SJSA1 (cell line): ENCODE data around the gene MLF2. TPM values are rescaled to one million over a fixed set of nuclear protein-coding genes. Genes with fewer than 3 reads are reported as not detected.

Experiments used
- DNase-seq, 2 experiments: peaks; one replicate each; pipeline ENCODE4 v3.0.0-alpha.2; 2015 to 2020; ENCODE audit warnings: low spot score in 2 of 2, low read depth in 1 of 2
- H3K27ac ChIP-seq: fragments of 250-450 bp; sonication (Bioruptor Pico); 2 replicates; pipeline ENCODE4 v1.5.1; 2020; ENCODE audit warnings: mild to moderate bottlenecking, moderate library complexity
- H3K27me3 ChIP-seq: fragments of 250-450 bp; sonication (Bioruptor Pico); replicated peaks from 2 replicates; pipeline ENCODE4 v1.5.1; 2020; ENCODE audit warnings: mild to moderate bottlenecking, moderate library complexity
- H3K36me3 ChIP-seq: fragments of 250-450 bp; sonication (Bioruptor Pico); 2 replicates; pipeline ENCODE4 v1.5.1; 2020; ENCODE audit warnings: mild to moderate bottlenecking
- H3K4me1 ChIP-seq: fragments of 250-450 bp; sonication (Bioruptor Pico); replicated peaks from 2 replicates; pipeline ENCODE4 v1.6.1; 2021; ENCODE audit warnings: mild to moderate bottlenecking
- H3K4me3 ChIP-seq: fragments of 250-450 bp; sonication (Bioruptor Pico); 2 replicates; pipeline ENCODE4 v1.5.1; 2020; ENCODE audit warnings: mild to moderate bottlenecking
- H3K9me3 ChIP-seq: fragments of 250-450 bp; sonication (Bioruptor Pico); replicated peaks from 2 replicates; pipeline ENCODE4 v1.5.1; 2020; ENCODE audit warnings: mild to moderate bottlenecking
- total RNA-seq: library from RNA; depleted of rRNA; stranded (reverse); fragments of >200 nt; shearing (Covaris generic); gene quantifications from 2 replicates; pipeline ENCODE4 v1.2.3, GENCODE V29; 2014

Gene MLF2
- total RNA-seq, 1 experiment from 2014 or later, result 243 TPM

- Histone ChIP-seq H3K4me3 (no peak overlapping the region), H3K27me3 (no peaks in the 10 kb centered on the region), H3K27ac (no peak overlapping the region), H3K4me1 (peaks cover 14% of the 10 kb centered on the region), H3K36me3 (peaks cover 44% of the 10 kb centered on the region), H3K9me3 (no peaks in the 10 kb centered on the region)
- DNase-seq, result no peak
Observed at GRCh38 chr12:6772726-6773589, 20.0 kb upstream of the MLF2 start.

GRCh38 chr12:6772331-6772695, 19.4 kb upstream of the MLF2 start, which contains the start of gene LAG3:
TSS of gene LAG3 (plus strand) at chr12:6772520. CDS start at chr12:6772853, 333 bp downstream.
- H3K27ac ChIP-seq, result no peak within 1 kb of the TSS
- DNase-seq, result no peak
- peaks cover 44% of the 10 kb centered on the region for H3K36me3 ChIP-seq
- H3K27me3 ChIP-seq, result no peaks in the 10 kb centered on the region
- H3K4me3 ChIP-seq, result no peak within 1 kb of the TSS
- peaks cover 17% of the 10 kb centered on the region for H3K4me1 ChIP-seq
- H3K9me3 ChIP-seq, result no peaks in the 10 kb centered on the region

GRCh38 chr12:6771509-6772330, 18.8 kb upstream of the MLF2 start:
- H3K4me3 ChIP-seq, result no peak overlapping the region
- H3K27ac ChIP-seq, result no peak overlapping the region
- no peaks in the 10 kb centered on the region for H3K27me3 ChIP-seq
- DNase-seq, result no peak
- no peaks in the 10 kb centered on the region for H3K9me3 ChIP-seq
- H3K36me3 ChIP-seq, result peaks cover 44% of the 10 kb centered on the region
- peaks cover 17% of the 10 kb centered on the region for H3K4me1 ChIP-seq

DNA sequence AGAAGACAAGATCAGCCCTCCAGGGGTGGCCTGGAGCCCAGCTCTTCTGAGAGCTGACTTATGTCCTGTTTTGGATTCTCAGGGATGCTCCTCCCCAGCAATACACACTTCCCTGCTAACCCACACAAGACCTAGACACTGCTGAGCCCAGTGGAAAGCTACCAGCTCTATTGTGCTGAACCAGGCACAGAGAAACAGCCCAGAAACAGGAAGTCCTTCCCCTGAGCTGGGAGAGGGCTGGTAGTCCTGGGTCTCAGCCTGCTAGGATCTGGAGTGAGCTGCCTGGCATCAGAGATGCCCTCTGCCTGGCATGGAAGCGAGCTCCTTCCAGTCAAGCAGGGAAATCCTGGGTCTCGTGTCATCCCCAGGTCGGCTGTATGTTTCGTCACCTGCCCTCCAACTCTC, 18.2 kb upstream of the MLF2 start:
- Histone ChIP-seq H3K9me3 (no peaks in the 10 kb centered on the region), H3K36me3 (peaks cover 43% of the 10 kb centered on the region), H3K4me3 (no peak overlapping the region), H3K4me1 (peaks cover 17% of the 10 kb centered on the region), H3K27ac (no peak overlapping the region), H3K27me3 (no peaks in the 10 kb centered on the region)
- DNase-seq, result no peak

DNA sequence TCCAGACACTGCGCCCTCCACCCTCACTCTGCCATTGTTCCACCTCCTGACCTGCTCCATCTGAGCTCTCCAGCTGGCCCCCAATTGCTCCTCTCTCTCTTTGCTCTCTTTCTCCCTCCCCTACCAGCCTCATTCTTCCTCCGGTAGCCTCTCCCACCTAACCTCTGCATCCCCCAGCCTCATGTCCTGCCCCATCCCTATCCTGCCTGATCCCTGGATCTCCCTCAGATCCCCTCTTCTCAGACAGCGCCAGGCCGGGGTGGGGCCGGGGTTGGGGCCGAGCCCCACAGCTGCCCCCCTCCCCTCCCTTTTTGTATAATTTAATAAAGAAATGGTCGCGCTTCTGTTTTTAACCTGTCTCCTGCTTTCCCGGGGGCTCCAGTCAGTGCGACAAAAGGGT, 17.7 kb upstream of the MLF2 start:
- Histone ChIP-seq H3K27me3 (no peaks in the 10 kb centered on the region), H3K9me3 (no peaks in the 10 kb centered on the region), H3K36me3 (peaks cover 40% of the 10 kb centered on the region), H3K4me1 (peaks cover 21% of the 10 kb centered on the region), H3K4me3 (no peak overlapping the region), H3K27ac (no peak overlapping the region)
- no peak for DNase-seq

DNA sequence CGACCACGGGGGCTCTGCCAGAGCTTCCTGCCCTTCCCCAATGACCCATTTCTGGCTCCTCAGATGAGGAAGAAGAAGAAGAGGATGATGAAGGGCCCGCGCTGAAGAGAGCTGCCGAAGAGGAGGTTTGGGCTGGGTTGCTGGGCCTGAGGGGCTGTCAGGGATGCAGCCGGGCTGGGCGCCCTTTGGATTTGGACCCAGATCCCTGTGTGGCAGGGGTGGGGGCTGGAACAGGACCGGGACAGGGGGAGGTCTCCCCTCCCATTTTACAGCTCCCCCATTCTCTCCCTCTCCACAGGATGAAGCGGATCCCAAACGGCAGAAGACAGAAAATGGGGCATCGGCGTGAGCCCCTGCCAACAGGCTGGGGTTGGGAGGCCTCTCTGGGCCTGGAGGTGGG, 17.2 kb upstream of the MLF2 start:
- no peak overlapping the region for H3K27ac ChIP-seq
- DNase-seq, result no peak
- no peaks in the 10 kb centered on the region for H3K9me3 ChIP-seq
- H3K36me3 ChIP-seq, result peaks cover 40% of the 10 kb centered on the region
- H3K4me3 ChIP-seq, result no peak overlapping the region
- H3K27me3 ChIP-seq, result no peaks in the 10 kb centered on the region
- H3K4me1 ChIP-seq, result peaks cover 27% of the 10 kb centered on the region

GRCh38 chr12:6769666-6770065, 16.7 kb upstream of the MLF2 start:
- peaks cover 31% of the 10 kb centered on the region for H3K4me1 ChIP-seq
- DNase-seq, result no peak
- H3K9me3 ChIP-seq, result no peaks in the 10 kb centered on the region
- no peaks in the 10 kb centered on the region for H3K27me3 ChIP-seq
- H3K4me3 ChIP-seq, result no peak overlapping the region
- no peak overlapping the region for H3K27ac ChIP-seq
- H3K36me3 ChIP-seq, result peaks cover 38% of the 10 kb centered on the region

GRCh38 chr12:6768990-6769389, 16.0 kb upstream of the MLF2 start:
- no peak overlapping the region for H3K27ac ChIP-seq

DNA sequence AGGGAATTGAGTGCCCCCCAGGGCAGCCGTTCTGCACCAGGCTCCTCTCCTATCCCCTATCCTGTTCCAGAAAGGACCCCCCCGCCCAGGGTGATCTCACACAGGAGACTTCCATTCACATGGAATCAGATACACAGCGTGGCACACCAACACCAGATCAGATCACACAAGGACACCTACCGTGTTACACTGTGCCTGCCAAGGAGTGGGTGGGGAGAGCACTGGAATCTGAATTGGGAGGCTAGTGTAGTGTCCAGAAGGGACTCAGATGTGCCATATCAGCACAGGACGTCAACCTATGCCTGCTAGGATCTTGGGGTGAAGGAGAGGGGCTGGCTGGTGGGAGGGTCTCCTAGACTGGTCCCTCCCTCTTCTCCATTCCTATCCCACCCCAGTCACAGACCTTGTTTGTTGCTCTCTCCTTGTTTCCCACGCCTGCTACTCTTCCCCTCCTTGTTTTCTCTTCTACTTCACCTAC, 15.5 kb upstream of the MLF2 start:
- Histone ChIP-seq H3K4me1 (peaks cover 40% of the 10 kb centered on the region), H3K27ac (no peak overlapping the region), H3K27me3 (no peaks in the 10 kb centered on the region), H3K9me3 (no peaks in the 10 kb centered on the region), H3K4me3 (peak overlapping the region; percentile 87), H3K36me3 (peaks cover 35% of the 10 kb centered on the region)
- no peak for DNase-seq

More at GRCh38 chr12:6768990-6769389, 16.0 kb upstream of the MLF2 start:
- peaks cover 35% of the 10 kb centered on the region for H3K4me1 ChIP-seq
- H3K36me3 ChIP-seq, result peaks cover 35% of the 10 kb centered on the region
- no peak overlapping the region for H3K4me3 ChIP-seq
- H3K9me3 ChIP-seq, result no peaks in the 10 kb centered on the region
- no peaks in the 10 kb centered on the region for H3K27me3 ChIP-seq
- DNase-seq, result no peak

- peaks cover 35% of the 10 kb centered on the region for H3K36me3 ChIP-seq
- no peaks in the 10 kb centered on the region for H3K27me3 ChIP-seq
- H3K9me3 ChIP-seq, result no peaks in the 10 kb centered on the region
- peak in 1 of 2 experiments; percentile 34 for DNase-seq
- H3K4me1 ChIP-seq, result peaks cover 49% of the 10 kb centered on the region
- H3K27ac ChIP-seq, result peak overlapping the region; percentile 6; the same call in 1 of the 2 replicates
- peak overlapping the region; percentile 87 for H3K4me3 ChIP-seq
Observed at GRCh38 chr12:6767353-6768319, 14.7 kb upstream of the MLF2 start.

DNA sequence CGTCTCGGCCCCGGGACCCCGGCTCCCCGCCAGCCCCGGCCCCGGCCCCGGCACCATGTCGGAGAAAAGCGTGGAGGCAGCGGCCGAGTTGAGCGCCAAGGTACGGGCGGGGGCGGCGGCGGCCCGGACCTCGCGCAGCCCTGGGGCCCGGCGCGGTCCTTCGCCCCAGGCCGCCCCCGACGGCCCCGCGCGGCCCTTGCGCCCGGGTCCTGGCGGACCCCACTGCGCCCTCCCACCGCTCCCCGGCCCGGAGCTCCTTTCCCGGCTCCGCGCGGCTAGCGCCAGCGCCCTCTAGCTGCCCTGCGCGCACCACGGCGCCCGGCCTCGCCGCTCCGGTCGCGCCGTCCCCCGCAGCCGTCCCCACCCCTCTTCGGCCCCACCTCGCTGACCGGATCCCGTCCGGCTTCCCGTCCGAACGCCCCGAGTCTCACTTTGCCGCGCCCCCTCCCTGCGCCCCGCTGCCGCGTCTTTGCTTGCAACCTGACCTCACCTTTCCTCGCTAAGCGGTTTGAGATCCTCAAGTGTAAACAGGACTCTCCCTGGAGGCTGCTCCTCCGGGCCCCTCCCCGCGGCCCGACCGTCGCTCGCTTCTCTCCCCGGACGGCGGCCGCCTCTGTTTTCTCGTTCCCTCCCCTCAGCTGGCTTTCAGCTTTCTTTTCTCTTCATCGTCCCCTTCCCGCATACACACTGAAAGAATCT, 13.9 kb upstream of the MLF2 start:
- DNase-seq, result peak; percentile 59 to 75

GRCh38 chr12:6765634-6766581, 13.0 kb upstream of the MLF2 start, which contains the start of gene PTMS:
TSS of gene PTMS (plus strand) at chr12:6766363. CDS start at chr12:6766706, 343 bp downstream.
- no peaks in the 10 kb centered on the region for H3K9me3 ChIP-seq
- peak within 1 kb of the TSS; percentile 30 for H3K27ac ChIP-seq
- H3K4me1 ChIP-seq, result peaks cover 49% of the 10 kb centered on the region
- H3K27me3 ChIP-seq, result no peaks in the 10 kb centered on the region
- H3K4me3 ChIP-seq, result peak within 1 kb of the TSS; percentile 87
- peak; percentile 74 to 95 for DNase-seq
- H3K36me3 ChIP-seq, result peaks cover 24% of the 10 kb centered on the region

More for the DNA sequence above, 13.9 kb upstream of the MLF2 start:
- Histone ChIP-seq H3K9me3 (no peaks in the 10 kb centered on the region), H3K4me1 (peaks cover 49% of the 10 kb centered on the region), H3K27ac (peak overlapping the region; percentile 30; the same call in 1 of the 2 replicates), H3K27me3 (no peaks in the 10 kb centered on the region), H3K36me3 (peaks cover 33% of the 10 kb centered on the region), H3K4me3 (peak overlapping the region; percentile 87)
